ENCODE results near the gene USH2A.

USH2A gene

DNA sequence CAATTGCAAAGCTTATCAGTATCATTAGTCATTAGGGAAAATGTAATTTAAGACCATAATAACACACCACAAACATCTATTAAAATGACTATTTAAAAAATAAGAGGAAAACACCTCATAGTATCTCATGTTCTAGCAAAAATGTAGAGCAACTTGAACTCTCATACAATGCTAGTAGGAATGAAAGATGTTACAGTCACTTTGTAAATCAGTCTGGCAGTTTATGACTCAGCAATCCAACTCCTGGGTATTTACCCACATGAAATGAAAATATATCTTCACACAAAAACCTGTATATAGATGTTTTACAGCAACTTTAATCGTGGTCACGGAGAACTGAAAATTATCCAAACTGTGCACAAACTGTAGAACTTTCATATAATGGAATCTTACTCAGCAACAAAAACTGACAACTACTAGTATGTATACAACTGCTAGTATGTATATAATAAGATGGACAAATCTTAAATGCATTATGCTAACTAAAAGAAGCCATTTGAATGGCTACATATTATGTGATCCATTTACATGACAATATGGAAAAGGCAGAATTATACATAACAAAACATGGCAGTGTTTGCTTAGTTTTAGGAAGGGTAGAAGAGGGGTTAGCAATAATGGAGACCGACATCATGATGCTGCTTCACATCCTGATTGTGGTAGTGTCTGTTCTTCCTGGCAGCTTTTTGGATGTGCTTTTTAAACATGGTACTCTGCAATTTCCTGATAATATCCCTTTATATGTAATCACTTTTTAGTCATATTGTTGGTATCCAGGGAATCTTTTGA lies 589.1 kb downstream of the USH2A start:
- H3K36me3 ChIP-seq (ENCODE audit: insufficient read depth, low read length), result no peaks in the 10 kb centered on the region
- H3K27me3 ChIP-seq (ENCODE audit: insufficient read depth, low read length, poor library complexity), result no peaks in the 10 kb centered on the region
- H2AFZ ChIP-seq (ENCODE audit: low read depth, low read length), result no peak overlapping the region
- no peak overlapping the region for H3K27ac ChIP-seq (ENCODE audit: low read length)
- H3K79me2 ChIP-seq (ENCODE audit: insufficient read depth, low read length), result no peaks in the 10 kb centered on the region
- H3K4me1 ChIP-seq (ENCODE audit: insufficient read depth, low read length), result no peaks in the 10 kb centered on the region
- no peak for TF ChIP-seq CTCF (IDR thresholded peaks at IDR 0.05; ENCODE audit: borderline replicate concordance, extremely low read depth, low read length, poor library complexity, severe bottlenecking)
- no peak for TF ChIP-seq EZH2 (IDR thresholded peaks at IDR 0.05; ENCODE audit: borderline replicate concordance, low read depth, low read length, severe bottlenecking)
- H3K9ac ChIP-seq (ENCODE audit: low read depth, low read length), result no peak overlapping the region
- no peaks in the 10 kb centered on the region for H3K9me3 ChIP-seq (ENCODE audit: insufficient read depth, low read length, severe bottlenecking)
- H3K4me2 ChIP-seq (ENCODE audit: insufficient read depth, low read length), result no peak overlapping the region
- DNase-seq (no peak), ATAC-seq (ENCODE audit: insufficient read depth, low read depth) (no peak)
- no peak overlapping the region for H3K4me3 ChIP-seq (ENCODE audit: low read depth in 1 of 2, low read length in 2 of 2)
- H4K20me1 ChIP-seq (ENCODE audit: insufficient read depth, low read length), result no peaks in the 10 kb centered on the region

- Histone ChIP-seq H2AFZ (ENCODE audit: low read depth, low read length) (no peak overlapping the region), H3K4me1 (ENCODE audit: insufficient read depth, low read length) (no peaks in the 10 kb centered on the region), H3K4me2 (ENCODE audit: insufficient read depth, low read length) (no peak overlapping the region), H3K4me3 (ENCODE audit: low read depth in 1 of 2, low read length in 2 of 2) (no peak overlapping the region), H3K27me3 (ENCODE audit: insufficient read depth, low read length, poor library complexity) (no peaks in the 10 kb centered on the region), H3K27ac (ENCODE audit: low read length) (no peak overlapping the region), H4K20me1 (ENCODE audit: insufficient read depth, low read length) (no peaks in the 10 kb centered on the region), H3K9me3 (ENCODE audit: insufficient read depth, low read length, severe bottlenecking) (peaks cover 3% of the 10 kb centered on the region), H3K36me3 (ENCODE audit: insufficient read depth, low read length) (no peaks in the 10 kb centered on the region), H3K9ac (ENCODE audit: low read depth, low read length) (no peak overlapping the region), H3K79me2 (ENCODE audit: insufficient read depth, low read length) (no peaks in the 10 kb centered on the region)
- TF ChIP-seq CTCF (IDR thresholded peaks at IDR 0.05; ENCODE audit: borderline replicate concordance, extremely low read depth, low read length, poor library complexity, severe bottlenecking), result no peak
- no peak for TF ChIP-seq EZH2 (IDR thresholded peaks at IDR 0.05; ENCODE audit: borderline replicate concordance, low read depth, low read length, severe bottlenecking)
- no peak for DNase-seq
- no peak for ATAC-seq (ENCODE audit: insufficient read depth, low read depth)
Observed at GRCh38 chr1:215830226-215830810, 592.9 kb downstream of the USH2A start.

GRCh38 chr1:215825056-215825455 lies 598.2 kb downstream of the USH2A start:
- Histone ChIP-seq H3K36me3 (ENCODE audit: insufficient read depth, low read length) (no peaks in the 10 kb centered on the region), H3K79me2 (ENCODE audit: insufficient read depth, low read length) (no peaks in the 10 kb centered on the region), H4K20me1 (ENCODE audit: insufficient read depth, low read length) (no peaks in the 10 kb centered on the region), H3K27ac (ENCODE audit: low read length) (no peak overlapping the region), H3K4me2 (ENCODE audit: insufficient read depth, low read length) (no peak overlapping the region), H3K9ac (ENCODE audit: low read depth, low read length) (no peak overlapping the region), H3K9me3 (ENCODE audit: insufficient read depth, low read length, severe bottlenecking) (peaks cover 3% of the 10 kb centered on the region), H3K4me1 (ENCODE audit: insufficient read depth, low read length) (no peaks in the 10 kb centered on the region), H3K27me3 (ENCODE audit: insufficient read depth, low read length, poor library complexity) (no peaks in the 10 kb centered on the region), H3K4me3 (ENCODE audit: low read depth in 1 of 2, low read length in 2 of 2) (no peak overlapping the region), H2AFZ (ENCODE audit: low read depth, low read length) (no peak overlapping the region)
- ATAC-seq (ENCODE audit: insufficient read depth, low read depth) (no peak), DNase-seq (no peak)
- TF ChIP-seq EZH2 (IDR thresholded peaks at IDR 0.05; ENCODE audit: borderline replicate concordance, low read depth, low read length, severe bottlenecking) (no peak), CTCF (IDR thresholded peaks at IDR 0.05; ENCODE audit: borderline replicate concordance, extremely low read depth, low read length, poor library complexity, severe bottlenecking) (no peak)

Measured in DND-41 (cell line).